CD8-positive, alpha-beta memory T cell (primary cell): ENCODE data around the gene RABGAP1. TPM values are rescaled to one million over a fixed set of nuclear protein-coding genes. Genes with fewer than 3 reads are reported as not detected.
"Not testable (repeated sequence)": the region's sequence is repeated elsewhere in the genome, so short reads cannot be mapped to it uniquely, and the experiment has no call there.

Source experiments
- CTCF ChIA-PET: fragments of 350-600 bp; sonication (Branson Sonifier 250); formaldehyde crosslinking; loops from one replicate; lab custom pipeline; 2021; ENCODE audit warnings: antibody characterized with exemption; lab: Charles Lee
- POLR2A ChIA-PET: fragments of 350-600 bp; sonication (Branson Sonifier 250); formaldehyde crosslinking; loops from one replicate; lab custom pipeline; 2021; ENCODE audit warnings: antibody characterized with exemption; lab: Charles Lee
- DNase-seq, 5 donors: peaks; one replicate each; pipeline versions ENCODE4 v3.0.0 to v3.0.0-alpha.2; 2020 to 2022; ENCODE audit warnings: mixed read lengths in 1 of 5
- H3K27ac ChIP-seq: one replicate; pipeline ENCODE4 v1.7.0; 2013; ENCODE audit warnings: low read depth, mild to moderate bottlenecking, low read length, moderate library complexity
- H3K27me3 ChIP-seq: 2 replicates; pipeline ENCODE4 v1.7.0; 2013; ENCODE audit warnings: low read length, mild to moderate bottlenecking; ENCODE audit not compliant: insufficient read depth, poor library complexity, severe bottlenecking
- H3K36me3 ChIP-seq: 2 replicates; pipeline ENCODE4 v1.7.0; 2013; ENCODE audit warnings: mild to moderate bottlenecking, low read length, moderate library complexity; ENCODE audit not compliant: insufficient read depth
- H3K4me1 ChIP-seq: 2 replicates; pipeline ENCODE4 v1.7.0; 2013; ENCODE audit warnings: mild to moderate bottlenecking, low read length, moderate library complexity; ENCODE audit not compliant: insufficient read depth
- H3K4me3 ChIP-seq: 2 replicates; pipeline ENCODE4 v1.7.0; 2013; ENCODE audit warnings: mild to moderate bottlenecking, low read length
- H3K9me3 ChIP-seq: 2 replicates; pipeline ENCODE4 v1.7.0; 2013; ENCODE audit warnings: mild to moderate bottlenecking, low read length
- H3K27ac Mint-ChIP-seq, 8 donors: one replicate each; pipeline ENCODE4 v1.8.0; 2020 to 2021; ENCODE audit warnings: mixed read lengths in 8 of 8, mild to moderate bottlenecking in 6 of 8, inconsistent platforms in 3 of 8, moderate library complexity in 3 of 8
- H3K27me3 Mint-ChIP-seq, 2 donors: one replicate each; pipeline ENCODE4 v1.8.0; 2020 to 2021; ENCODE audit warnings: mixed read lengths in 2 of 2, mild to moderate bottlenecking in 1 of 2, moderate library complexity in 1 of 2
- H3K36me3 Mint-ChIP-seq, 3 donors: one replicate each; pipeline ENCODE4 v1.8.0; 2020 to 2021; ENCODE audit warnings: mixed read lengths in 3 of 3, inconsistent platforms in 1 of 3, mild to moderate bottlenecking in 1 of 3
- H3K4me1 Mint-ChIP-seq, 3 donors: one replicate each; pipeline ENCODE4 v1.8.0; 2020 to 2021; ENCODE audit warnings: mixed read lengths in 3 of 3, inconsistent platforms in 1 of 3, mild to moderate bottlenecking in 1 of 3
- H3K4me3 Mint-ChIP-seq, 7 donors: one replicate each; pipeline ENCODE4 v1.8.0; 2020 to 2021; ENCODE audit warnings: mixed read lengths in 7 of 7, mild to moderate bottlenecking in 6 of 7, moderate library complexity in 4 of 7, inconsistent platforms in 2 of 7
- H3K9me3 Mint-ChIP-seq, 5 donors: one replicate each; pipeline ENCODE4 v1.8.0; 2020 to 2022; ENCODE audit warnings: mixed read lengths in 5 of 5, mild to moderate bottlenecking in 3 of 5, moderate library complexity in 2 of 5, inconsistent platforms in 1 of 5
- polyA plus RNA-seq: library from polyadenylated mRNA; unstranded; fragments of 300-500 nt; fragmentation: Illumina TruSeq; gene quantifications from one replicate; pipeline ENCODE4 v1.2.3, GENCODE V29; 2021
- total RNA-seq, 2 experiments: library from RNA; stranded (reverse); gene quantifications; one replicate each; pipeline ENCODE4 v1.2.3, GENCODE V29; 2021

Gene RABGAP1
- total RNA-seq (10 to 100 TPM; 20.7 to 22.2 TPM), polyA plus RNA-seq (24.3 TPM)

DNA sequence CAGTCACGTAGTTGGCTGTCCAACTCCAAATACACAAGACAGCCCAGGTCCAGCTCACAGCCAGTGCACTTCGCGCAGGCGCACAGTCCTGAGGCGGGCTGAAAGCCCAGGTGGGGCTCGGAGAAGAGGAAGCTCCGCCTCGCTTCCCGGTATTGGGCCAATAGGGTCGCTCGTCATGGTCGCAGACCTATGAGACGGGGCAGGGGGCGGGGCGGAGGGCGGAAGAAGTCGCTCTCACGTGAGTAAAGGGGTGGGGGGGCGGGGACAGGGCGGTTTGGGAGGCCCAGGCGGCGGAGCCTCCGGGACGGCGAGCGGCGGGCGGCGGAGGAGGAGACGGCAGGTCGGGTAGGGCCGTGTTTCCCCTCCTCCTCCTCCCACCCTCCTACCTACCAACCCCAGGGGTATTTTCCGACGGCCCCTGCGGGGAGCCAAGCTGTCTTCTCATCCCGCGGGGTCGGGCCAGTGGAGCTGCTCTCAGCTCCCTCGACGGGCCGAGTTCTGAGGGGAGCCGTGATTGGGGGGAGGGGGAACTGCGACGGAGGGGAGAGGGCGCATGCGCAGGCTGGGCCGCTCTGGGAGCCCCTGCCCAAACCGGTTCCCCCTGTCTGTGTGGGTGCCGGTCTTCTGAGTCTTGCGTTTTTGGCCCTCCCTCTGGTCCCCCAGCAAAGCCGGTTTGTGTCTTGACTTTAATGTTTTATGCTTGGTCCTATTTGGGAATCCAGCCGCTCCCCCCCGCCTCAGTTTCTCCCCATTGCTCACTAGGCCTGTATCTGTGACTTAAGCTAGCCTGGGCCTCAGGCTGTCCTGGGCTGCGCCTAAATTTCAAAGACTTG, at the start of gene RABGAP1:
RABGAP1 (plus strand) TSS at position 272 of the 833 bp plus-strand sequence. CDS start 16,040 bp downstream, outside the sequence.
- Mint-ChIP-seq H3K36me3 (peaks cover 0 to 31% (median 5%) of the 10 kb centered on the region in 3 donors), H3K4me1 (peaks cover 25 to 46% (median 42%) of the 10 kb centered on the region in 3 donors), H3K4me3 (peak within 1 kb of the TSS; percentile 90 to 96 (median 93)), H3K27ac (peak within 1 kb of the TSS; percentile 82 to 98 (median 95)), H3K27me3 (peaks cover 0 to 2% of the 10 kb centered on the region in 2 donors), H3K9me3 (no peaks in the 10 kb centered on the region)
- DNase-seq: peak; percentile 94 to 99 (median 99)
- H3K9me3 ChIP-seq: no peaks in the 10 kb centered on the region
- peak within 1 kb of the TSS; percentile 84 for H3K27ac ChIP-seq
- ChIA-PET POLR2A (interaction anchor here (0.6 to 2.4 kb wide), 10 partner anchors 10 to 1276 kb away, joined by 3 to 19 read pairs (median 5); partner anchors contain the start of genes MRRF, PDCL, RBM18 and RC3H2), CTCF (interaction anchor here (1.0 kb wide), 2 partner anchors 28 to 37 kb away, joined by 3 to 5 read pairs; partner anchors contain the start of gene ZBTB6)
- peaks cover 21% of the 10 kb centered on the region for H3K4me1 ChIP-seq
- peaks cover 5% of the 10 kb centered on the region for H3K36me3 ChIP-seq
- peak within 1 kb of the TSS; percentile 80 for H3K4me3 ChIP-seq
- H3K27me3 ChIP-seq: no peaks in the 10 kb centered on the region

GRCh38 chr9:122897969-122898368, 42.9 kb upstream of the RABGAP1 start:
- Histone ChIP-seq H3K4me1 (peaks cover 47% of the 10 kb centered on the region), H3K27ac (no peak overlapping the region), H3K36me3 (peaks cover 8% of the 10 kb centered on the region), H3K27me3 (no peaks in the 10 kb centered on the region), H3K9me3 (no peaks in the 10 kb centered on the region), H3K4me3 (no peak overlapping the region)
- H3K27me3 Mint-ChIP-seq: no peaks in the 10 kb centered on the region
- POLR2A ChIA-PET: no interaction called here
- CTCF ChIA-PET: interaction anchor here (1.5 kb wide), 1 partner anchor 63 kb away, joined by 4 read pairs; no protein-coding TSS in a partner anchor
- no peaks in the 10 kb centered on the region for H3K9me3 Mint-ChIP-seq
- peak overlapping the region; percentile 0 to 44 (median 5) for H3K4me3 Mint-ChIP-seq
- H3K36me3 Mint-ChIP-seq: peaks cover 0 to 47% (median 9%) of the 10 kb centered on the region in 3 donors
- H3K27ac Mint-ChIP-seq: peak overlapping the region in 7 of 8 donors; percentile 1 to 62 (median 44)
- peaks cover 46 to 76% (median 70%) of the 10 kb centered on the region in 3 donors for H3K4me1 Mint-ChIP-seq
- no peak for DNase-seq

DNA sequence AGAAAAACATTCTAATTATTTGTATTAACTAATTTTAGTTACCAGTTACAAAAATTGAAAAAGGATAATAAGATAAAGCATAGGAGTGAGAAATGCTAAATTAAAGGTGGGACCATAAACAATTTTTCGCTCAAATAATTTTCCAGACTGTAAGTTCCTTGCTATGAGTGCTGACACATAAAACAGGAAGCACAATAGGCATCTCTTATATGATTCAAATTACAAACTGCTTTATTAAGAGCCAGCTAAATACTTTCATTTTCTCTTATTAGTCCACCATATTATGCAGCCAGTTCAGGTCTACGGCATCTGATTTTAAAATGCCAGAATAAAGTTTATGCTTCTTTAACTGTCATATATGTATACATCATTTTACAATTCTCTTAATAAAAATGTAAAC, 40.0 kb upstream of the RABGAP1 start:
- Mint-ChIP-seq H3K27me3 (no peaks in the 10 kb centered on the region), H3K4me1 (peaks cover 59 to 75% (median 74%) of the 10 kb centered on the region in 3 donors), H3K4me3 (peak overlapping the region; percentile 60 to 84 (median 76)), H3K9me3 (no peaks in the 10 kb centered on the region), H3K27ac (peak overlapping the region; percentile 21 to 92 (median 89)), H3K36me3 (peaks cover 0 to 33% (median 2%) of the 10 kb centered on the region in 3 donors)
- DNase-seq: peak in 1 of 5 donors; percentile 27
- ChIA-PET POLR2A (interaction anchor here (1.1 to 1.9 kb wide), 2 partner anchors 12 to 41 kb away, joined by 9 to 10 read pairs; partner anchors contain the start of gene ZBTB6), CTCF (interaction anchor here (1.2 kb wide), 1 partner anchor 12 kb away, joined by 4 read pairs; the partner anchor contains the start of gene ZBTB6)
- peak overlapping the region; percentile 27 for H3K27ac ChIP-seq
- H3K9me3 ChIP-seq: no peaks in the 10 kb centered on the region
- H3K4me1 ChIP-seq: peaks cover 52% of the 10 kb centered on the region
- no peaks in the 10 kb centered on the region for H3K36me3 ChIP-seq
- no peaks in the 10 kb centered on the region for H3K27me3 ChIP-seq
- H3K4me3 ChIP-seq: no peak overlapping the region

GRCh38 chr9:122904466-122904822, 36.4 kb upstream of the RABGAP1 start:
- no peaks in the 10 kb centered on the region for H3K27me3 ChIP-seq
- H3K9me3 ChIP-seq: no peaks in the 10 kb centered on the region
- no peaks in the 10 kb centered on the region for H3K27me3 Mint-ChIP-seq
- peak in 3 of 5 donors; percentile 10 to 18 (median 14) for DNase-seq
- peak overlapping the region; percentile 91 to 99 (median 95) for H3K4me3 Mint-ChIP-seq
- H3K36me3 ChIP-seq: peaks cover 7% of the 10 kb centered on the region
- peaks cover 28% of the 10 kb centered on the region for H3K4me1 ChIP-seq
- peak overlapping the region; percentile 87 to 97 (median 95) for H3K27ac Mint-ChIP-seq
- ChIA-PET CTCF (interaction anchor here (1.0 to 2.3 kb wide), 6 partner anchors 8 to 86 kb away, joined by 3 to 10 read pairs (median 4); partner anchors contain the start of genes PDCL, RABGAP1 and ZBTB6), POLR2A (interaction anchor here (0.5 to 3.7 kb wide), 5 partner anchors 9 to 76 kb away, joined by 3 to 29 read pairs (median 19); partner anchors contain the start of genes PDCL, RABGAP1, ZBTB26 and ZBTB6)
- H3K4me1 Mint-ChIP-seq: peaks cover 37 to 46% (median 46%) of the 10 kb centered on the region in 3 donors
- H3K4me3 ChIP-seq: peak overlapping the region; percentile 86
- H3K9me3 Mint-ChIP-seq: no peaks in the 10 kb centered on the region
- peak overlapping the region; percentile 91 for H3K27ac ChIP-seq
- peaks cover 0 to 24% (median 0%) of the 10 kb centered on the region in 3 donors for H3K36me3 Mint-ChIP-seq

- Mint-ChIP-seq H3K4me1 (peaks cover 33 to 43% (median 43%) of the 10 kb centered on the region in 3 donors), H3K27ac (peak within 1 kb of the TSS; percentile 94 to 99 (median 97)), H3K27me3 (no peaks in the 10 kb centered on the region), H3K4me3 (peak within 1 kb of the TSS; percentile 93 to 99 (median 95)), H3K36me3 (peaks cover 0 to 28% (median 2%) of the 10 kb centered on the region in 3 donors), H3K9me3 (no peaks in the 10 kb centered on the region)
- H3K27ac ChIP-seq: peak within 1 kb of the TSS; percentile 91
- peak within 1 kb of the TSS; percentile 86 for H3K4me3 ChIP-seq
- ChIA-PET CTCF (interaction anchor here (0.8 to 1.6 kb wide), 7 partner anchors 8 to 86 kb away, joined by 3 to 5 read pairs (median 3); partner anchors contain the start of genes PDCL, RABGAP1 and ZBTB6), POLR2A (interaction anchor here (0.5 to 3.7 kb wide), 6 partner anchors 8 to 77 kb away, joined by 3 to 29 read pairs (median 14); partner anchors contain the start of genes PDCL, RABGAP1, ZBTB26 and ZBTB6)
- DNase-seq: peak; percentile 93 to 99 (median 98)
- H3K9me3 ChIP-seq: no peaks in the 10 kb centered on the region
- peaks cover 22% of the 10 kb centered on the region for H3K4me1 ChIP-seq
- no peaks in the 10 kb centered on the region for H3K27me3 ChIP-seq
- peaks cover 10% of the 10 kb centered on the region for H3K36me3 ChIP-seq
Measured at GRCh38 chr9:122904823-122905710, 35.8 kb upstream of the RABGAP1 start, which contains the start of gene RC3H2. Gene RC3H2 (minus strand): TSS chr9:122905359. CDS start chr9:122897509, 7,850 bp downstream.

DNA sequence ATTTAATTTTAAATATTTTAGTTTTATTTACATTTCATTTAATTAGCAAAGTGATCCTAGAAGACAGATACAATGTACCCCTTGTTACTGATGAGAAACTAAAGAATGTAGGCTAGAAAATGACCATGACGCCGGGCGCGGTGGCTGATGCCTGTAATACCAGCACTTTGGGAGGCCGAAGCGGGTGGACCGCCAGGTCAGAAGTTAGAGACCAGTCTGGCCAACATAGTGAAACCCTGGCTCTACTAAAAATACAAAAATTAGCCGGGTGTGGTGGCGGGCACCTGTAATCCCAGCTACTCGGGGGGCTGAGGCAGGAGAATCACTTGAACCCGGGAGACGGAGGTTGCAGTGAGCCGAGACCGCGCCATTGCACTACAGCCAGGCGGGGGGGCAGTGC, 34.7 kb upstream of the RABGAP1 start:
- Histone ChIP-seq H3K36me3 (peaks cover 21% of the 10 kb centered on the region), H3K4me1 (peaks cover 16% of the 10 kb centered on the region)
- H3K9me3 Mint-ChIP-seq, H3K9me3 ChIP-seq, CTCF ChIA-PET, DNase-seq, H3K27me3 Mint-ChIP-seq, H3K4me3 ChIP-seq, H3K27ac ChIP-seq, H3K27me3 ChIP-seq: not testable (repeated sequence)
- POLR2A ChIA-PET: interaction anchor here (0.6 to 3.7 kb wide), 3 partner anchors 25 to 149 kb away, joined by 3 to 29 read pairs (median 3); partner anchors contain the start of gene ZBTB26
- peak overlapping the region in 1 of 7 donors; percentile 94 for H3K4me3 Mint-ChIP-seq
- H3K27ac Mint-ChIP-seq: peak overlapping the region in 3 of 8 donors; percentile 46 to 96 (median 89)
- peaks cover 31 to 44% (median 41%) of the 10 kb centered on the region in 3 donors for H3K4me1 Mint-ChIP-seq
- peaks cover 0 to 37% (median 6%) of the 10 kb centered on the region in 3 donors for H3K36me3 Mint-ChIP-seq
